Measurements from ENCODE around the gene CACNA2D1.

CACNA2D1 gene

GRCh38 chr7:82049891-82050533 is 393.6 kb downstream of the CACNA2D1 start:
- H3K4me3 ChIP-seq (replicated peaks in 1 of 2; ENCODE audit: low read depth in 2 of 2, low read length in 2 of 2): no peak overlapping the region
- no peak for TF ChIP-seq CTCF (IDR thresholded peaks at IDR 0.05; ENCODE audit: low read depth, low read length)
- peak; percentile 90 to 92 for DNase-seq (ENCODE audit: low read depth in 2 of 2)

- TF ChIP-seq CTCF (IDR thresholded peaks at IDR 0.05; ENCODE audit: low read depth, low read length): no peak
- no peak overlapping the region for H3K4me3 ChIP-seq (replicated peaks in 1 of 2; ENCODE audit: low read depth in 2 of 2, low read length in 2 of 2)
- peak; percentile 78 to 84 for DNase-seq (ENCODE audit: low read depth in 2 of 2)
These were observed 394.1 kb downstream of the CACNA2D1 start for GRCh38 chr7:82049442-82049841.

- no peak overlapping the region for H3K4me3 ChIP-seq (replicated peaks in 1 of 2; ENCODE audit: low read depth in 2 of 2, low read length in 2 of 2)
- DNase-seq (ENCODE audit: low read depth in 2 of 2): peak; percentile 78 to 83
- TF ChIP-seq CTCF (IDR thresholded peaks at IDR 0.05; ENCODE audit: low read depth, low read length): peak; percentile 50
These were observed 399.0 kb downstream of the CACNA2D1 start for GRCh38 chr7:82044497-82045080.

- no peak for TF ChIP-seq CTCF (IDR thresholded peaks at IDR 0.05; ENCODE audit: low read depth, low read length)
- no peak overlapping the region for H3K4me3 ChIP-seq (replicated peaks in 1 of 2; ENCODE audit: low read depth in 2 of 2, low read length in 2 of 2)
- peak; percentile 49 to 65 for DNase-seq (ENCODE audit: low read depth in 2 of 2)
These were observed 404.0 kb downstream of the CACNA2D1 start for GRCh38 chr7:82039621-82040020.

- TF ChIP-seq CTCF (IDR thresholded peaks at IDR 0.05; ENCODE audit: low read depth, low read length): no peak
- peak; percentile 81 to 95 for DNase-seq (ENCODE audit: low read depth in 2 of 2)
- no peak overlapping the region for H3K4me3 ChIP-seq (replicated peaks in 1 of 2; ENCODE audit: low read depth in 2 of 2, low read length in 2 of 2)
These were observed 407.3 kb downstream of the CACNA2D1 start for GRCh38 chr7:82036146-82036886.

- no peak overlapping the region for H3K4me3 ChIP-seq (replicated peaks in 1 of 2; ENCODE audit: low read depth in 2 of 2, low read length in 2 of 2)
- no peak for TF ChIP-seq CTCF (IDR thresholded peaks at IDR 0.05; ENCODE audit: low read depth, low read length)
- DNase-seq (ENCODE audit: low read depth in 2 of 2): no peak
These were observed 408.1 kb downstream of the CACNA2D1 start for GRCh38 chr7:82035456-82035855.
